HUES6 (cell line): ENCODE data around the gene LITAFD.
A peak's percentile ranks its signal among the peaks of the same experiment; 100 is the strongest.

ENCODE experiments used
- H3K27ac ChIP-seq: 2 replicates; pipeline ENCODE4 v1.7.0; 2013; ENCODE audit warnings: low read depth, mild to moderate bottlenecking, low read length, inconsistent platforms
- H3K27me3 ChIP-seq: 2 replicates; pipeline ENCODE4 v1.6.1; 2013; ENCODE audit warnings: low read length; ENCODE audit not compliant: control insufficient read depth, insufficient read depth
- H3K36me3 ChIP-seq: 2 replicates; pipeline ENCODE4 v1.6.1; 2013; ENCODE audit warnings: low read length; ENCODE audit not compliant: control insufficient read depth, insufficient read depth
- H3K4me1 ChIP-seq: 2 replicates; pipeline ENCODE4 v1.6.1; 2013; ENCODE audit warnings: low read length; ENCODE audit not compliant: control insufficient read depth, insufficient read depth
- H3K4me3 ChIP-seq: 2 replicates; pipeline ENCODE4 v1.5.1; 2013; ENCODE audit warnings: low read depth, low read length
- H3K9ac ChIP-seq: one replicate; pipeline ENCODE4 v1.6.1; 2013; ENCODE audit warnings: mild to moderate bottlenecking, low read length
- H3K9me3 ChIP-seq: 2 replicates; pipeline ENCODE4 v1.6.1; 2013; ENCODE audit warnings: low read depth, low read length; ENCODE audit not compliant: control insufficient read depth, insufficient read depth

The LITAFD gene

GRCh38 chr16:8848939-8849391, 33.2 kb upstream of the LITAFD start:
- Histone ChIP-seq H3K27me3 (no peaks in the 10 kb centered on the region), H3K9ac (no peak overlapping the region), H3K9me3 (no peaks in the 10 kb centered on the region), H3K4me3 (no peak overlapping the region), H3K36me3 (peaks cover 73% of the 10 kb centered on the region), H3K27ac (no peak overlapping the region), H3K4me1 (peaks cover 16% of the 10 kb centered on the region)

GRCh38 chr16:8849411-8850011, 32.6 kb upstream of the LITAFD start:
- Histone ChIP-seq H3K9ac (no peak overlapping the region), H3K36me3 (peaks cover 75% of the 10 kb centered on the region), H3K27ac (no peak overlapping the region), H3K4me3 (no peak overlapping the region), H3K27me3 (no peaks in the 10 kb centered on the region), H3K9me3 (no peaks in the 10 kb centered on the region), H3K4me1 (peaks cover 16% of the 10 kb centered on the region)

GRCh38 chr16:8850279-8850885, 31.8 kb upstream of the LITAFD start:
- Histone ChIP-seq H3K27me3 (no peaks in the 10 kb centered on the region), H3K36me3 (peaks cover 82% of the 10 kb centered on the region), H3K4me3 (no peak overlapping the region), H3K9ac (no peak overlapping the region), H3K4me1 (peaks cover 16% of the 10 kb centered on the region), H3K9me3 (no peaks in the 10 kb centered on the region), H3K27ac (no peak overlapping the region)

GRCh38 chr16:8851761-8852403, 30.3 kb upstream of the LITAFD start:
- no peaks in the 10 kb centered on the region for H3K27me3 ChIP-seq
- H3K36me3 ChIP-seq = peaks cover 88% of the 10 kb centered on the region
- H3K9ac ChIP-seq = no peak overlapping the region

GRCh38 chr16:8852534-8852933, 29.6 kb upstream of the LITAFD start:
- 0 out of 2 replicates have a peak overlapping the region, but pooled peaks have one; percentile 16 for H3K27ac ChIP-seq
- H3K36me3 ChIP-seq = peaks cover 84% of the 10 kb centered on the region
- no peaks in the 10 kb centered on the region for H3K9me3 ChIP-seq
- H3K27me3 ChIP-seq = no peaks in the 10 kb centered on the region
- H3K4me3 ChIP-seq = no peak overlapping the region
- peaks cover 16% of the 10 kb centered on the region for H3K4me1 ChIP-seq
- no peak overlapping the region for H3K9ac ChIP-seq

More at GRCh38 chr16:8851761-8852403, 30.3 kb upstream of the LITAFD start:
- Histone ChIP-seq H3K4me3 (no peak overlapping the region), H3K9me3 (no peaks in the 10 kb centered on the region), H3K4me1 (peaks cover 16% of the 10 kb centered on the region), H3K27ac (no peak overlapping the region)

- Histone ChIP-seq H3K27ac (peak overlapping the region; percentile 16; the same call in 1 of the 2 replicates), H3K27me3 (no peaks in the 10 kb centered on the region), H3K4me1 (peaks cover 16% of the 10 kb centered on the region), H3K4me3 (no peak overlapping the region), H3K36me3 (peaks cover 82% of the 10 kb centered on the region), H3K9ac (no peak overlapping the region), H3K9me3 (no peaks in the 10 kb centered on the region)
These were observed 29.0 kb upstream of the LITAFD start for GRCh38 chr16:8853150-8853549.

GRCh38 chr16:8853611-8854010, 28.5 kb upstream of the LITAFD start:
- no peaks in the 10 kb centered on the region for H3K27me3 ChIP-seq
- H3K4me1 ChIP-seq = peaks cover 15% of the 10 kb centered on the region
- peaks cover 82% of the 10 kb centered on the region for H3K36me3 ChIP-seq
- H3K9me3 ChIP-seq = no peaks in the 10 kb centered on the region
- no peak overlapping the region for H3K4me3 ChIP-seq
- H3K27ac ChIP-seq = no peak overlapping the region
- H3K9ac ChIP-seq = no peak overlapping the region

- no peaks in the 10 kb centered on the region for H3K9me3 ChIP-seq
- H3K27ac ChIP-seq = no peak overlapping the region
- H3K36me3 ChIP-seq = peaks cover 83% of the 10 kb centered on the region
- H3K4me3 ChIP-seq = no peak overlapping the region
- no peak overlapping the region for H3K9ac ChIP-seq
- H3K27me3 ChIP-seq = no peaks in the 10 kb centered on the region
- H3K4me1 ChIP-seq = peaks cover 10% of the 10 kb centered on the region
These were observed 27.7 kb upstream of the LITAFD start for GRCh38 chr16:8854298-8854948.

- Histone ChIP-seq H3K4me1 (peaks cover 5% of the 10 kb centered on the region; the same call in 1 of the 2 replicates), H3K27me3 (no peaks in the 10 kb centered on the region), H3K4me3 (no peak overlapping the region), H3K9me3 (no peaks in the 10 kb centered on the region), H3K9ac (no peak overlapping the region), H3K27ac (no peak overlapping the region), H3K36me3 (peaks cover 81% of the 10 kb centered on the region)
These were observed 26.9 kb upstream of the LITAFD start for GRCh38 chr16:8855051-8855786.

- Histone ChIP-seq H3K4me1 (peaks cover 5% of the 10 kb centered on the region; the same call in 1 of the 2 replicates), H3K36me3 (peaks cover 79% of the 10 kb centered on the region), H3K27ac (no peak overlapping the region)
These were observed 26.2 kb upstream of the LITAFD start for GRCh38 chr16:8855972-8856371.

More at GRCh38 chr16:8855972-8856371, 26.2 kb upstream of the LITAFD start:
- H3K9me3 ChIP-seq = no peaks in the 10 kb centered on the region
- H3K27me3 ChIP-seq = no peaks in the 10 kb centered on the region
- H3K4me3 ChIP-seq = no peak overlapping the region
- H3K9ac ChIP-seq = no peak overlapping the region
